ENCODE results near the gene RBP7. TPM values are rescaled to one million over a fixed set of nuclear protein-coding genes. Genes with fewer than 3 reads are reported as not detected.
"Not testable (repeated sequence)": the region's sequence is repeated elsewhere in the genome, so short reads cannot be mapped to it uniquely, and the experiment has no call there.

Gene RBP7
- total RNA-seq, 4 donors from 2014 or later = 4.5 to 35.6 (median 17.8) TPM

DNA sequence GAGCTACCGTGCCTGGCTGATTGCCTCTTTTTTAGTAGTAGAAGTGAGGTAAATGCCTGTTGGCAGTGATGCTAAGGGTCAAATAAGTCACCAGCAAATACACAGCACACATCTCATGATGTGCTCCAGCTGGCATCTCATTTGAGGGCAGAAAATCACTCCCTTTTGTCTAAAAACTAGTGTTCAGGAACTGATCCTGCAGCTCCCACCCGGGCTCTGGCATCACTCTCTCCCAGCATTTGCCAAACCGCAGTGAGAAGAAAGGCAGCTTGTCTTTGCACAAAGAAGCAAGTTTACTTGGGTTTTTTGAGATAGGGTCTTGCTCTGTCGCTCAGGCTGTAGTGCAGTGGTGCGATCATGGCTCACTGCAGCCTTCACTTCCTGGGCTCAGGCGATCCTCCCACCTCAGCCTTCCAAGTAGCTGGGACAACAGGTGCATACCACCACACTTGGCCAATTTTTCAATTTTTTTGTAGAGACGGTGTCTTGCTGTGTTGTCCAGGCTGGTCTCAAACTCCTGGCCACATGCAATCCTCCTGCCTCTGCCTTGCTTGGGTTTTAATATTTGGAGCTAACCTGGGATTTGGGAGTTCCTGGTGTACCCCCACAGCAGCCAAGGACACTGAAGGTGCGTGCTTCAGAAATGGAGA is 4.1 kb downstream of the RBP7 start:
- Histone ChIP-seq H3K27me3 (peaks cover 24% of the 10 kb centered on the region), H3K27ac (no peak overlapping the region), H3K9me3 (no peaks in the 10 kb centered on the region), H3K36me3 (no peaks in the 10 kb centered on the region), H3K4me1 (peaks cover 0 to 18% (median 0%) of the 10 kb centered on the region in 3 donors), H3K4me3 (no peak overlapping the region)
- 68% methylated on average over 8 of the region's 8 CpGs; no CpG with 5 or more reads in 1 of the 2 donors for WGBS, 2 donors (ENCODE audit: low coverage in 1 of 2)
- TF ChIP-seq, protein P1, sequence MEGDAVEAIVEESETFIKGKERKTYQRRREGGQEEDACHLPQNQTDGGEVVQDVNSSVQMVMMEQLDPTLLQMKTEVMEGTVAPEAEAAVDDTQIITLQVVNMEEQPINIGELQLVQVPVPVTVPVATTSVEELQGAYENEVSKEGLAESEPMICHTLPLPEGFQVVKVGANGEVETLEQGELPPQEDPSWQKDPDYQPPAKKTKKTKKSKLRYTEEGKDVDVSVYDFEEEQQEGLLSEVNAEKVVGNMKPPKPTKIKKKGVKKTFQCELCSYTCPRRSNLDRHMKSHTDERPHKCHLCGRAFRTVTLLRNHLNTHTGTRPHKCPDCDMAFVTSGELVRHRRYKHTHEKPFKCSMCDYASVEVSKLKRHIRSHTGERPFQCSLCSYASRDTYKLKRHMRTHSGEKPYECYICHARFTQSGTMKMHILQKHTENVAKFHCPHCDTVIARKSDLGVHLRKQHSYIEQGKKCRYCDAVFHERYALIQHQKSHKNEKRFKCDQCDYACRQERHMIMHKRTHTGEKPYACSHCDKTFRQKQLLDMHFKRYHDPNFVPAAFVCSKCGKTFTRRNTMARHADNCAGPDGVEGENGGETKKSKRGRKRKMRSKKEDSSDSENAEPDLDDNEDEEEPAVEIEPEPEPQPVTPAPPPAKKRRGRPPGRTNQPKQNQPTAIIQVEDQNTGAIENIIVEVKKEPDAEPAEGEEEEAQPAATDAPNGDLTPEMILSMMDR (IDR thresholded peaks at IDR 0.05) = no peak
- TF ChIP-seq POLR2A (IDR thresholded peaks at IDR 0.05) (no peak), EP300 (IDR thresholded peaks at IDR 0.05) (no peak), POLR2AphosphoS5 (IDR thresholded peaks at IDR 0.05) (no peak)
- no peak for ATAC-seq

GRCh38 chr1:10005248-10005647 is 8.2 kb downstream of the RBP7 start:
- H3K4me1 ChIP-seq, H3K9me3 ChIP-seq, H3K27me3 ChIP-seq, H3K27ac ChIP-seq, H3K36me3 ChIP-seq, ATAC-seq, H3K4me3 ChIP-seq: not testable (repeated sequence)
- 80 to 95% methylated on average over 7 to 8 of the region's 8 CpGs for WGBS, 2 donors (ENCODE audit: low coverage in 1 of 2)

GRCh38 chr1:10007169-10007568 is 10.1 kb downstream of the RBP7 start:
- 52 to 55% methylated on average over 3 to 4 of the region's 4 CpGs for WGBS, 2 donors (ENCODE audit: low coverage in 1 of 2)
- Histone ChIP-seq H3K27me3 (no peaks in the 10 kb centered on the region), H3K9me3 (no peaks in the 10 kb centered on the region), H3K4me1 (peaks cover 0 to 6% (median 0%) of the 10 kb centered on the region in 3 donors), H3K36me3 (peaks cover 0 to 10% of the 10 kb centered on the region in 2 donors), H3K4me3 (no peak overlapping the region), H3K27ac (no peak overlapping the region)
- TF ChIP-seq POLR2AphosphoS5 (IDR thresholded peaks at IDR 0.05) = no peak
- no peak for TF ChIP-seq POLR2A (IDR thresholded peaks at IDR 0.05)
- TF ChIP-seq, protein P1 (IDR thresholded peaks at IDR 0.05) = no peak
- no peak for TF ChIP-seq EP300 (IDR thresholded peaks at IDR 0.05)
- ATAC-seq = no peak

DNA sequence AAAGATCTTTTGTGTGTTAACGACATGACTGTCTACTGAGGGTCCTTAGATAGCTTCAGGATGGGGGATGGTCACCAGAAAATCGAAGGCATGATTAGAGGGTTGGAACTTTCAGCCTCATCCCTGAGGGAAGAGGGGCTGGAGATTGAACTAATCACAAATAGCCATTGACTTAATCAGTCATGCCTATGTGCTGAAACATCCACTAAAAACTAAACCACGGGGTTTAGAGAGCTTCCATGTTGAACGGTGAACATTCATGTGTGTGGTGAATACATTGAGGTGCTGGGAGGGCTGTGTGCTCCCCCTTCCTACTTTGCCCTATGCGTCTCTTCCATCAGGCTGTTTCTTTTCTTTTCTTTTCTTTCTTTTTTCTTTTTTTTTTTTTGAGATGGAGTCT is 17.0 kb downstream of the RBP7 start:
- H3K4me3 ChIP-seq = no peak overlapping the region
- no peak for TF ChIP-seq EP300 (IDR thresholded peaks at IDR 0.05)
- TF ChIP-seq POLR2AphosphoS5 (IDR thresholded peaks at IDR 0.05) = no peak
- TF ChIP-seq POLR2A (IDR thresholded peaks at IDR 0.05) = no peak
- TF ChIP-seq, protein P1 (IDR thresholded peaks at IDR 0.05) = no peak
- 86 to 93% methylated on average over 4 to 5 of the region's 5 CpGs for WGBS, 2 donors (ENCODE audit: low coverage in 1 of 2)
- no peak overlapping the region for H3K27ac ChIP-seq
- ATAC-seq = no peak
- peaks cover 0 to 9% (median 4%) of the 10 kb centered on the region in 3 donors for H3K4me1 ChIP-seq
- no peaks in the 10 kb centered on the region for H3K27me3 ChIP-seq
- H3K9me3 ChIP-seq = no peaks in the 10 kb centered on the region
- peaks cover 0 to 3% of the 10 kb centered on the region in 2 donors for H3K36me3 ChIP-seq

- Histone ChIP-seq H3K27ac (no peak overlapping the region), H3K27me3 (no peaks in the 10 kb centered on the region), H3K36me3 (no peaks in the 10 kb centered on the region), H3K4me1 (peaks cover 0 to 9% (median 4%) of the 10 kb centered on the region in 3 donors), H3K4me3 (no peak overlapping the region), H3K9me3 (no peaks in the 10 kb centered on the region)
- TF ChIP-seq POLR2A (IDR thresholded peaks at IDR 0.05) (no peak), POLR2AphosphoS5 (IDR thresholded peaks at IDR 0.05) (no peak), EP300 (IDR thresholded peaks at IDR 0.05) (no peak)
- TF ChIP-seq, protein P1 (IDR thresholded peaks at IDR 0.05) = no peak
- ATAC-seq = no peak
Observed at GRCh38 chr1:10019561-10019960, 22.5 kb downstream of the RBP7 start.
